ENCODE measurements around the gene WSCD2.

DNA sequence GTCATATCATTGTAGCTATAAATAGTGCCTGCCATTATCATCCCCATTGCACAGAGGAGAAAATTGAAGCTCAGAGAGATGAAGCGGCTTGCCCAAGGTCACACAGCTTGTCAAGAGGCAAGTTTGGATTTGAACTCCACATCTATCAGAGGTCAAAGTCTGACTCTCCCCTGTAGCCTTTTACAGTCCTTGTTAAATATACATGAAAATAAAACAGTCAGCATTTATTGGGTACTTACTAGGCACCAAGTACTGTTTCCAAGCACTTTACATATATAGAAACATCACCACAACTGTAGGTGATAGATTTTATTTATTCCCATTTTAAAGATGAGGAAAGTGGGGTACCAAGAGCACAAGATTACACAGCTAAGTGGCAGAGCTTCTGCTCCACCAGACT lies 67.2 kb downstream of the WSCD2 start:
- TF ChIP-seq, protein P1, sequence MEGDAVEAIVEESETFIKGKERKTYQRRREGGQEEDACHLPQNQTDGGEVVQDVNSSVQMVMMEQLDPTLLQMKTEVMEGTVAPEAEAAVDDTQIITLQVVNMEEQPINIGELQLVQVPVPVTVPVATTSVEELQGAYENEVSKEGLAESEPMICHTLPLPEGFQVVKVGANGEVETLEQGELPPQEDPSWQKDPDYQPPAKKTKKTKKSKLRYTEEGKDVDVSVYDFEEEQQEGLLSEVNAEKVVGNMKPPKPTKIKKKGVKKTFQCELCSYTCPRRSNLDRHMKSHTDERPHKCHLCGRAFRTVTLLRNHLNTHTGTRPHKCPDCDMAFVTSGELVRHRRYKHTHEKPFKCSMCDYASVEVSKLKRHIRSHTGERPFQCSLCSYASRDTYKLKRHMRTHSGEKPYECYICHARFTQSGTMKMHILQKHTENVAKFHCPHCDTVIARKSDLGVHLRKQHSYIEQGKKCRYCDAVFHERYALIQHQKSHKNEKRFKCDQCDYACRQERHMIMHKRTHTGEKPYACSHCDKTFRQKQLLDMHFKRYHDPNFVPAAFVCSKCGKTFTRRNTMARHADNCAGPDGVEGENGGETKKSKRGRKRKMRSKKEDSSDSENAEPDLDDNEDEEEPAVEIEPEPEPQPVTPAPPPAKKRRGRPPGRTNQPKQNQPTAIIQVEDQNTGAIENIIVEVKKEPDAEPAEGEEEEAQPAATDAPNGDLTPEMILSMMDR (IDR thresholded peaks at IDR 0.05; ENCODE audit: insufficient read depth, low read length) = no peak
- TF ChIP-seq POLR2AphosphoS5 (IDR thresholded peaks at IDR 0.05; ENCODE audit: low read depth) = no peak
- no peak for TF ChIP-seq REST (IDR thresholded peaks at IDR 0.05; ENCODE audit: insufficient replicate concordance, low read depth)

All from HL-60 (cell line).